HG03159 (cell line): ENCODE results near the gene HOXB6.

Experiments used
- ATAC-seq: cut with Tn5 transposase; IDR thresholded peaks from one replicate; pipeline ENCODE4 v1.9.1; 2021; ENCODE audit warnings: mild to moderate bottlenecking, moderate library complexity; ENCODE audit not compliant: unreplicated experiment

HOXB6 gene

GRCh38 chr17:48596735-48597527, 7.9 kb downstream of the HOXB6 start:
- ATAC-seq = no peak

GRCh38 chr17:48596000-48596734, 8.6 kb downstream of the HOXB6 start:
- ATAC-seq = no peak

GRCh38 chr17:48595278-48595999, 9.3 kb downstream of the HOXB6 start:
- no peak for ATAC-seq

GRCh38 chr17:48594538-48595277, 10.1 kb downstream of the HOXB6 start:
- no peak for ATAC-seq

GRCh38 chr17:48593840-48594537, 10.8 kb downstream of the HOXB6 start:
- ATAC-seq = no peak

- ATAC-seq = no peak
These were observed 11.5 kb downstream of the HOXB6 start, which contains the start of gene HOXB5 for GRCh38 chr17:48593126-48593829. Gene HOXB5 (minus strand): TSS chr17:48593779. CDS start chr17:48593682, 97 bp downstream.

GRCh38 chr17:48592577-48592976, 12.2 kb downstream of the HOXB6 start:
- no peak for ATAC-seq

- ATAC-seq = no peak
These were observed 12.7 kb downstream of the HOXB6 start for GRCh38 chr17:48592057-48592514.

- ATAC-seq = no peak
These were observed 13.3 kb downstream of the HOXB6 start for GRCh38 chr17:48591255-48592056.

GRCh38 chr17:48590607-48591161, 14.1 kb downstream of the HOXB6 start:
- no peak for ATAC-seq

GRCh38 chr17:48589831-48590606, 14.8 kb downstream of the HOXB6 start, which contains the start of gene HOXB3:
Gene HOXB3 (minus strand): TSS chr17:48590241. CDS start chr17:48552474, 37,767 bp downstream.
- no peak for ATAC-seq

- ATAC-seq = no peak
These were observed 15.5 kb downstream of the HOXB6 start for GRCh38 chr17:48589060-48589830.

- ATAC-seq = no peak
These were observed 16.3 kb downstream of the HOXB6 start for GRCh38 chr17:48588528-48588927.

- ATAC-seq = no peak
These were observed 16.7 kb downstream of the HOXB6 start for GRCh38 chr17:48588074-48588415.

- ATAC-seq = no peak
These were observed 17.3 kb downstream of the HOXB6 start for GRCh38 chr17:48587276-48588073.
